HG03064 (cell line): Measurements from ENCODE around the gene CRTC3.

Experiments
- ATAC-seq: cut with Tn5 transposase; IDR thresholded peaks from one replicate; pipeline ENCODE4 v1.9.1; 2021; ENCODE audit warnings: low read depth; ENCODE audit not compliant: unreplicated experiment

The CRTC3 gene

DNA sequence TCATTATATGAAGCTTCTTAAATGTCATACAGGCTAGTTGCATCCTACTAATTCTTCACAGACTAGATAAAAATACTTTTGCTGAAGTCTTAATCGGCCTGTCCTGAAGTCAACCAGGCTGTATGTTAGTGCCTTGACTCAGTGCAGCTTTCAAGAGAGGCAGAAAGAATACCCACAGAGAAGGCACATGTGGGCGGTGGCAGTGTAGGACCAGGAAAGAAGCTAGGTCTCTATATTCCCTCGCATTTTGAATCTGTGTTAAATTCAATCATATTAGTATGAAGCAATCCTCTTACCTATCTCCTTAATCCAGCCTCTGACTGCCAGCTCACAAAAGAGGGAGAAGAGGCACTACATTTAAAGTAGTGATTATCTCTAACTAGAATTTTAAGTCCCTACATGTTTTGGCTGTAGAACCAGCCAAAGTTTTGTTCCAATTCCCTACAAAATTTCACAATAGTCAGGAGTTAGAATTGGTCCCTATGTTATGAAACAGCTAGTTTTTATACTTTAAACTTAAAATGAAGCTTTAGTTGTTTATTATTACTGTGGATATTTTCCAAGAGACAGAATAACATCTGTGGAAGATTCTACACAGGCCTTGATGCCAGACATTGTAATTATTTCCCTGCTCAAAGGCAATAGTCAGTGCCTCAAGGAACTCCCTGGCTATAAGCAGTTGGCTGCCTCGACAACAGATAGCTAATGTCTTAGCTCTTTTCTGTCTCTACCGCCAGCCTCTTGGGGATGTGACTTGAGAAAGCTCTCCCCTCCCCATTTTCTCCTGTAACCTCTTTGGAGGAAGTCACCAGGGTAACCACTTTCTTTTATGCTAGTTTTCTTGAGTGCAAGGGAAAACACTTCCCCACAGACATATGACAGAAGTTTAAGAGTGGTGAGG, 31.9 kb downstream of the CRTC3 start:
- ATAC-seq, result no peak

DNA sequence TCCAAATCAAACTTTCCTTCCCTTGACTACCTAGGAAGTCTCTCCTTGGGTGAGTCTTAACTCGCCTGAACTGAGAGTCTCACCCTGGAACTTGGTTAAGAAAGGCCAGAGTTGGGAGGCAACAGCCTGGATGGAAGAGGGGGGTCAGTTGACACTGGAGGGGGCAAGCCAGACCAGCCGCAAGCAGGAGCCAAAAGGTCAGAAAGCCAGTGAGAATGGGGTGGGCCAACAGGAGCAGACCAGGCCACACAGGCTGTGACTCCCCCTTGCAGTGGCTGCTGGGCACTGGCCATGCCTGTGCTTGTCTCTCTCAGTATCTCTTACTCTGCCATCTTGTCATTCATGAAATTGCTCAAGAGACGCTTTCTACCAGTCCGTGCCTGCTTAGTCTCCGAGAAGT, 32.9 kb downstream of the CRTC3 start:
- ATAC-seq, result no peak

DNA sequence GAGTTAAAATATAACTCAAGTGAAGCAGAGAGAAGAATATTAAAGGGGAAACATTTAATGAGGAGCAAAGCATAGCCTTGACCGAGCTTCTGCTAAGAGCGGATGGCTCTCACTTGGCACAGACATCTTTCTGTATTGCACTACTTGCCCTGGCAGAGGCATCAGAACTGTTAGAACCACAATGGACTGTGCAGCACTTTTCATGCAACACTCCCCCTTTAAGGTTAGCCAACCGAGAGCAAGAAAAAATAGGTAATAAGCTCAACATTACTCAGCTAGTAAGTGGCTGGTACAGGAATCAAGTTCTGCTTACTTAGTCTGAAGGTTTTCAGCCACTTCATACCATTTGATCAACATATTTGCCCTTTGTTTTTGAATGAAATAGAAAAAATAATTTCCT, 33.7 kb downstream of the CRTC3 start:
- no peak for ATAC-seq

DNA sequence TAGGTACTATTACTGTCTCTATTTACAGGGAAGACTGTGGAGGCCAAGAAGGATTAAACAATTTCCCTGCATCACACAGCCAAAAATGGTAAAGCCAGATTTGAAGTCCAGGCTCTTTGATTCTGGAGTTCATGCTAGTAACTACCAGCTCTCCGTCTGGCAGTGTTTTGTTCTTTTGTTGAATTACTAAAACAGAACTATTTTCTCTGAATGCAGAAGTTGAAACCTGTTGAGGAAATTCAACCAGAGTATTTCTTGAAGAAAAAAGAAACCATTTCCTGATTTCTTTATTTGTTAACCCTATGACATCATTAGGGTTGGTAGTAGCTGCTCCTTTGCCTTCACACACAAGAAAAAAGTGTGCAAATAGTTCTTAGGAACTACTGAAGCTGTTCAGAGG, 34.3 kb downstream of the CRTC3 start:
- ATAC-seq, result no peak

DNA sequence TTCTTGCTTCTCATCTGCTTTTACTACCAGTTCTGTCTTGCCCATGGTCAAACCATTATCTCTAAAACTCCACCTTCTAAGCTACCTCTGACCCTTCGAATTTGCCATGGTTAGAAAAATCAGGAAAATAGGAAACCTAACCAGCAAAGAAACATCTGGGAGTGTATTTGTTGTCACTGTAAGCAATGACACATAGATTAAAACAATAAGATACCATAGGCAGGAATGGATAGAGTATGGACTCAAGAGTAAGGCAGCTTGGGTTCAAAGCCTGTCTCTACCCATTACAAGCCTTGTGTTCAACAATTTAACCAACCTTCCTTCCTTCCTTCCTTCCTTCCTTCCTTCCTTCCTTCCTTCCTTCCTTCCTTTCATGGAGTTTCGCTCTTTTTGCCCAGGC, 34.9 kb downstream of the CRTC3 start:
- no peak for ATAC-seq

DNA sequence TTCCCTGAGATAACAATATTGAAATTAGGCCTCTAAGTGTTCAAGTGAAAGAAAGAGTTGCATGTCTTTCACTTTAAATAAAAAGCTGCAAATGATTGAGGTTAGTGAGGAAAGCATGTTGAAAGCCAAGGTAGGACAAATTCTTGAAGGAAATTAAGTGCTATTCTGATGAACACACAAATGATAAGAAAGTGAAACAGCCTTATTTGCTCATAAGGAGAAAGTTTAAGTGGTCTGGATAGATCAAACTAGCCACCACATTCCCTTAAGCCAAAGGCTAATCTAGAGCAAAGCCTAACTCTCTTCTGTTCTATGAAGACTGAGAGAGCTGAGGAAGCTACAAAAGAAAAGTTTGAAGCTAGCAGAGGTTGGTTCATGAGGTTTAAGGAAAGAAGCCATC, 36.1 kb downstream of the CRTC3 start:
- no peak for ATAC-seq

DNA sequence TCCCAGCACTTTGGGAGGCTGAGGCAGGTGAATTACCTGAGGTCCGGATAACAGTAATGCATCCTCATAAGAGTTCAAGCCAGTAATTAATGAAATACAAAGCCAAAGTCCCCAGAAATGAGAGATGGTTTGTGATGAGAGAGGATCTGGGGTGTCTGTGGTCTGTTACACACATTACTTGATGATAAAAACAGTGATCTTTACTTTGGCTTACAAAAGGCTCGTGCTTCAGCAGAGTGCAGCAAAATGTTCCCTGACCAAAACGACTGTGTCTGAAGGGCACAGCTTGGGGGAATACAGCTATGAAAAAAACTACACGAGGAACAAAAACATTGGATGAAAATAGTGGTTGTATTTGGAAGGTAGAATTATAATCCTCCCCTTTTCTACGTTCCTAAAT, 40.9 kb downstream of the CRTC3 start:
- no peak for ATAC-seq

DNA sequence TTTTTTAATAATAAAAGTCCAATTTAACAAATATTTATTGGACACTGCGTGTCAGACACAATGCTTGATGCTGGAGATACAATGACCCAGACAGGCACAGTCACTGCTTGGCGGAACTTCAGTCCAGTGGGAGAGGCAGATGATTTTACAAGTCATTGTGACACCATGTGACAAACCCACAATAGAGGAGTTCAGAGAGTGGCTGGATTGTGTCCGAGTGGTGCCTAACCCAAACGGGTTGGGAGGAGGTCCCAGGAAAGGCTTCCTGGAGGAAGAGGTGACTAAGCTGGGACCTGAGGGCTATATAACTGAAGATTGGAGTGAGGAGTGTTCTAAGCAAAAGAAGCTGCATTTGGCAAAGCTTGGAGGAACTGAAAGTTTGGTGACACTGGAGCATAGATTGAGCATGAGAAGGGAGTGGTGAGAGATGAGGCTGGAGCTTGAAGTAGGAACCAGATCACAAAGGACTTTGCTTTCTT, 41.4 kb downstream of the CRTC3 start:
- no peak for ATAC-seq

DNA sequence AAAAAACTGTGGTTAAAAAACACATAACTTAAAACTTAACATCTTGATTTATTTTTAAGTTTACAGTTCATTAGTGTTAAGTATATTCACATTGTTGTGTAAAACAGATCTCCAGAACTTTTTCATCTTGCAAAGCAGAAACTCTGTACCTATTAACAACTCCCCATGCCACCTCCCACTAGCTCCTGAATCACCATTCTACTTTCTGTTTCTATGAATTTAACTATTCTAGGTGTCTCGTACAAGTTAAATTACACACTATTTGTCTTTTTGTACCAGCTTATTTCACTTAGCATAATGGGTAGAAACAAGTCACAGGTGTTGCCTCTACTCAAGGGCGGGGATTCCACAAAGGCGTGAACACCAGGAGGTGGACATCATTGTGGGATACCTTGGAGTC, 43.2 kb downstream of the CRTC3 start:
- no peak for ATAC-seq

DNA sequence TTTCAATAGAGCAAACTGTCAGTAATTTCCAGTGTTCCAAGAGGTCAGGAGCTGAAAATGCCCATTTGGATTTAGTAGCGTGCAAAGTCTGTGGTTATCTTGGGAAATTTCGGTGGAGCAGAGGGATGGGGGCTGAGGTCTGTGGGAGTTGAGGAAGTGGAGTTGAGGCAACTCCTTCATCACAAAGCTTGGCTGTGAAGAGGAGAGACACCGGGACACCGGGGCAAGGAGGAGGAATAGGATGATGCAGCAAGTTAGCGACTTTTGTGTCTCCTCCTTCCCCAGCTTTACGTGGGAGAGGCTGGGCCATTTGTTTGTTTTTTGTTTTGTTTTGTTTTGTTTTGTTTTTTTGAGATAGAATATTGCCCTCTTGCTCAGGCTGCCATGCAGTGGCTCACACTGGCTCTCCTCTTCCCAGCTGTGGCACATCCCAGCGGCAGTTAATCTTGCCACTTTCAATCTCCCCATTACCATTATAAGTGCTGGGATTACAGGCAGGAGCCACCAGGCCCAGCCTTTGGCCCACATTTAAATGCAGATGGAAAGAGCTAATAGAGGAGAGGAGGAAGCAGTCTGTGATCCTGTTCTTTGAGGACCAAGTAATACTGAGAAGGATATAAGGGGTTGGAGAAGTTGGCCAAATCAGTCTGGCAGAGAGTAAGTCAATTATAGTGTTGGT, 47.1 kb downstream of the CRTC3 start:
- no peak for ATAC-seq

DNA sequence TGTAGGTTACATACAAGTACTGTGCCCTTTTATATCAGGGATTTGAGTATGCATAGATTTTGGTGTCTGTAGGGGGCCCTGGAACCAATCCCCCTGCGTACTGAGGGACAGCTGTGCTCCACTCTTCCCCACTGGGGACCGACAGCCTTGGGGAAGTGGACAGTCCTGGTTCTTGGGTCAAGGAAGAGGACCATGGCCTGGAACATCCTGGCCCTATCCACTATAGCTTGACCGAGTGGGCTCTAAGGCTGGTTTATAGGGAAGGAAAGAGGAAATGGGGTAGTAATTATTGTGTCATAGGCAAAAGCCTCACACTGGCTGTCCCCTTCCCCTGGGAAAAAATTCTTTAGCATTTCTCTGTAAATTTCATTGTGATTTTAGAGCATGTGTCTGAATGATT, 49.5 kb downstream of the CRTC3 start:
- ATAC-seq, result no peak

DNA sequence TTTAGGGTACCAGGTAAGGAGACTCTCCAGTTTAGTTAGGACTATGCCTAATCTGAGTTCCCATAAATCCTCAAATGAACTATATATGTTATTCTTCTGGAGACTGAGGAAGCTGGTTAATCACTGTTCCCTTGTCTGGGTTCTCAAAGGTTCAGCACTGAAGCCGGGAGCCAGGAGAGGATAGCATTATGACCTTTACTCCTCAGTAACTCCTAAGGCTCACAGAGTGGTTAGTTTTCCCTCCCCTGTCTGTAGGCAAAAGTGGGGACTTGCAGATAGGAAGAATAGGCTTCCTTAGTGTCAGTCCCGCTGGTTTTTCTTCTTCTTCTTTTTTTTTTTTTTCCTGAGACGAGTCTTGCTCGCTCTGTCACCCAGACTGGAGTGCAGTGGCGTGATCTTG, 50.4 kb downstream of the CRTC3 start:
- no peak for ATAC-seq

DNA sequence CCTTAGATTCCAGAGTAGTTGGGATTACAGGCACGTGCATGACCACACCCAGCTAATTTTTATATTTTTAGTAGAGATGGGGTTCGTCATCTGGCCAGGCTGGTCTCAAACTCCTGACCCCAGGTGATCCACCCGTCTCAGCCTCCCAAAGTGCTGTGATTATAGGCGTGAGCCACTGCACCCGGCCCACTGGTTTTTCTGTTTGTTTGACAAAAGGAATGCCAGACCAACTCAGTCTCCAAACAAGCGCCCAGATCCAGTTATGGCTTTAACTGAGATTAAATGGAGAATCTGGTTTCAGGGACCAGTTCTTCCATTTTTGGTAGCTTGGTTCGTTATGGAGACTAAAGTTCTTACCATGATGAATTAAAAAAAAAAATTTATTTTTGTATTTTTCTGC, 50.8 kb downstream of the CRTC3 start:
- ATAC-seq, result no peak

DNA sequence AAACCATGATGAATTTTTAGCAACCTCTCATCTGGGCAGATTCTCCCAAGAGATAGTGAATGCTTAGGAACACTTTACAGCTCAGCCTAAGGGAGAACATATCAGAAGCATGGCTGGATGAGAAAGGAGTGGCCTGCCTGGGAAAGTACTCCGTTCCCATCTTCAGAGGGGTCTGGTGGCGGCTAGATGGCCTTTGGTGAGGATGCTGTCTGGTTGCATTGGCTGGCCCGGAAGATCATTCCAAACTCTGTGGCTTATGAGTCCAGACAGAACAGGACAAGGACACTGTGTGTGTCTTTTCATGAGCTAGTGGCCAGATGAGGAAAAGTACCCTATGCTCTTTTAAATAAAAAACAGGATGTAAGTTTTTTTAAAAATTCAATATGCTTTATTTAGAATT, 51.2 kb downstream of the CRTC3 start:
- ATAC-seq, result no peak

DNA sequence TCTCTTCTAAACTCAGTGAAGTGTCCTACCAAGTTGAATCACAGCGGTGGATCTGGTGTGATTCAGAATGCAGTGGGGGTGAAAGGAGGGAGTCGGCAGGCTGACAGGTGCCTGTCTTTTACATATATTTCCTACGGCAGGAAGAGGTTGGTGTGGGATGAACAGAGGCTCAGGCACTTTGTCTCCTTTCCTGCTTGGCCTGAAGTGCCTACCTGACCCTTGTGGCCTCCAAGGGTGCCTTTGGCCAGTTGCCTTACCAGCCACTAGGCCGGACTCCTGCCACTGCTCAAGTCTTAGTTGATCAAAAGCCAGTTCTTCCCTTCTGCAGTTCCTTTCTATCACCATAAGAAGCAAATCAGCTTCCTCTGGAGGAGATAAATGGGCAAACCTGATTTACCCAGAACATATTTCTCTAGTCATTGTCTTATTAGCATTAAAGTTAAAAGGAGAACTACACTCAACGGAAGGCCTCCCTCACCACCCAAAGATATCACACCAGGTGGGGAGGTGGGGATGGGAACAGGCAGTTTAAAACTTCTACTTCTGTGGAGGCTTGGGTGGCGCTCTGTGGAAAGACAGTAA, 52.1 kb downstream of the CRTC3 start:
- no peak for ATAC-seq

DNA sequence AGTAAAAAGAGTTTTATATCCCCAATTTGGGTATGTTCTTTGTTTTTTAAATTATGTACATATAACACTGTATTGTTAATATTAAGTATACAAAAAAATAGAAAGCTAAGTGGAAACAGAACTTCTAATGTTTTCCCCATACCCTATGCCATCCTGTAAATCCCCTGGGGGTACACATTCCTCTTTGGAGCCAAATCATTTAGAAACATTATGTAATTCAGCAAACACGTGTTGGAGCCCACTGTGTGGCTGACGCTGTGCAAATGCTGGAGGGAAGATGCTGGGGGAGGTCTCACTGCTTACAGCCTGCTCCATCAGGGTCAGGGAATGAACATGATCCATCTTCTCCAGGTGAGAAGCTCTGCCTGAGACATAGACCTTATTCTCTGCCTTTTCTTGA, 52.8 kb downstream of the CRTC3 start:
- ATAC-seq, result no peak

DNA sequence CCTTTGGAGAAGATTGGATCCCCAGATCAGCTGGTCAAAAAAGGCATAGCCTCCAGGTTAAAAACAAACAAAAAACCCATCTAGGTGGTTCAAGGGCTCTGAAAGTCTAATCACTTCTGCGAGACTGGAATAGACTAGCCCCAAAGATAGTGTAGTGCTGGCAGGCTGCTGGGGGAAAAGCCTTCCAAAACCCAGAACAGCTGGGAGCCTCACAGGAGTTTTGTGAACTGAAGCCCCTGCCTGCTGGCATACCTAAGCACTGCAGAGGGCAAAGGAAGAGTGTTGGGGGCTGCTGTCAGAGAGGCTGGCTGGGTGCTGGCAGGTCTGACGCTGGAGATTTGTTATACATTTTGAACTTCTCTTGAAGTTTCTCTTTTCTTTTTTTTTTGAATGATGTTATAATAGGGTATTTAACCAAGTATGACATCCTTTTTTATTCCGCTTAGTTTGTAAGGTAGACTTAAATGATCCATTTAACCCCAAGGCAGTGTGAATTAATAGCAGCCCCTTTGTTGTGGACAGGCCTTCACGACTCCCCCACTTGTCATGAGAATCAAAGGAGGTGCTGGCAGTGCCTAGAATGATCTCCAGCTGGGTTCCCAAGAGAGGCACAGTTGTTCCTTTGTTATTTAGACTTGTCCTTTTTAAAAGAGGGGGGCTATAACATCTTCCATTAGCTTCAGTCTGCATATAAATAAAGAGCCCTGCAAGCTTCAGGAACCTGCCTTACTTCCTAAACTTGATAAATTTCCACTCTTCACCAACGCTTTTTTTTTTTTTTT, 53.9 kb downstream of the CRTC3 start:
- no peak for ATAC-seq

DNA sequence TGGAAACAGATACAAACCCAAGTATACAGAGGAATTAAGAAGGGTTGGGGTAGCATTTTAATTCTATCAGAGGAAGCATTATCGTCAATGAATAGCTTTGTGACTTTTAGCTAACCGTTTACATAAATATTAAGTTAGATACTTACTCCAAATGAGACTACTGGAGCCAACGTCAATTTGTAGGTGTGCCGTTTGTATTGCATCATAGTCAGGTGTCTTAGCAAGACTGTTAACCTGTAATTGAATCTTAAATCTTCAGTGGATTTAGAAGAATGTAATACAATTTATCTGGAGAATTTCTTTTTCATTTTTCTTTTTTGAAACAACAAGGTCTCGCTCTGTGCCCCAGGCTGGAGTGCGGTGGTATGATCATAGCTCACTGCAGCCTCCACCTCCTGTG, 55.1 kb downstream of the CRTC3 start:
- ATAC-seq, result no peak

DNA sequence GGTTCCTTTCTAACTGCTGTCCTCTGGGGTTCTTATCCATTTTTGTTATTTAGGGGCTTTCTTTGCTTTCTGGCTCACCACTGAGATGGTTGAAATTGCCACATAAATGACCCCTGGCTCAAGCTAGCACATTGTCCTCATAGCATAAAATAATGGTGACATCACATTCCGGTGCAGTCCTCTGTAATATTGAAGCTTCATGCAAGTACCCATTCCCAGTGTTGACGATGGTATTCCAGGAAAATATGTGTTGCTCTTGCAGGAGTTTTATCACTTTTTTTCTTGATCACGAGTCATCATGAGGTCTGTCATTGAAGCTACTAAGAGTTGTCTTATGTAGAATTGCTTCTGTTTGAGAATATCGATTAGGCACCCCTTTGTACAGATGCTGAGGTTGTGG, 56.1 kb downstream of the CRTC3 start:
- ATAC-seq, result no peak

DNA sequence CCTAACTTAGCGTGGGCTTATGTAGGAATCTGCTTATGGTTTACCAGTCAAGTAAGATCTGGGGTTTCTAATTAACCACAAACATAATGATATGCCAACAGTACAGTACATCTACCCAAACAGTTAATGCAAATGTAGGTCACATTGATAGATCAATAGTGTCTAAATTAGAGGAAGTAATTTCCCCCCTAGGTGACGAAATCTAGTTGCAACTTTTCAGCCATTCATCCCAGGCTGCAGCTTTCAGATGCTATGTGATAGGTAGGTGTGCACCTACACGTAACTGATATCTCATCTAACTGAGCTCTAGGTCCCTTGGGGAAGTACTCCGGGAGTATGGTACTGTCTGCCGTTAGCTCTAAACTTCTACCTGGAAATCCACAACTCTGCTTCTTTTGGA, 57.2 kb downstream of the CRTC3 start:
- no peak for ATAC-seq

DNA sequence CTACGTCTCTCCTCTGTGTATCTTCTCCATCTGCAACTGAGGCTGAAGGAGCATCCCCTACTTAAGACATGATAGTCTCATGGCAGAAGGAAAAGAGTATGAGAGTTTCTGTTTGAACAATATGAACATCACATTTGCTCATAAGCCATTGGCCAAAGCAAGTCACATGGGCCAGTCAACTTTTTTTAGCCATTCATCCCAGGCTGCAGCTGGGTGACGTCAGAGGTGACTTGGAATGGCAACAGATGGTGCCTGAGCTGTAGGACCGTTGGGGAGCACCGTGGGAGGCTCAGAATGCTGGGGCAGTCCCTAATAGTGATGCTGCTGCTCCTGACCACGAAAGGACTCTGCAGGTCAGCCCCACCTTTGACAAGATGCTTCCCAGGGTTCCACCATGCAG, 58.7 kb downstream of the CRTC3 start:
- no peak for ATAC-seq
